ENCODE measurements around the gene KCNMB2.

The KCNMB2 gene

GRCh38 chr3:178754852-178755510 lies 218.7 kb downstream of the KCNMB2 start:
- no peak for DNase-seq (ENCODE audit: low spot score)

DNA sequence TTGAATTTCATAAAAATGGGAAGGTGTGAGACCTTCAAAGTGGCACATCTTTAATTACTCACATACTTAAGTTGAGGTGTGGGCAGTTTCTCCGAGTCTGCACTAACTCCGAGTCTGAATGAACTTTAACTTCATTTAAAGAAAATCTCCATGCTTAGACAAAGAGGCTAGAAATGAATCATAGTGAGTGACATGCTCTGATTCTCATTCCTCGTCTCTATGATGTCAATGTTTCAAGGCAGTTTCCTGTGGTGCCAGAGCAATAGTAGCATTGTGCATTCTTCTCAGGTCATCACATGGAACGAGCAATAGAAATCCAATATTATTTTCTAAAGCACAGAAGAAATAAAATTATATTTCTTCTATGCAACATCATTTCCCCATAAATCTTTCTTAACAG lies 224.8 kb downstream of the KCNMB2 start:
- no peak for DNase-seq (ENCODE audit: low spot score)

DNA sequence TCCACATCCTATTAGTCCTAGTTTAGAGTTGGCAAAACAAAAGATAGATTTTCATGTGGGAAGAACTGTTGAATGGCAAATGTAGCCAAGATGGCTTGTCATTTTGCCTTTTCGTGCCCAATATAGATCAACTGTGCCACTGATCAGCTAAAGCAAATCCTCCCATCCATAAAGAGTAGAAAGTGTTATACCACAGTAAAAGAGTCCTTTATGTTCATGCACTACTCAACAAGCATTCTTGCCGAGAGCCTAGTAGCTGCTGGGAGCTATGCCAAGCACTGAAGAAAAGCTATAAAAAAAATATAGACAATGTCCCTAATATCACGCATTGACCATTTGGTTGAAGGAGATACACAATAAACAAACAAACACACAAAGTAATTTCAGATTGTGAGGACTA lies 225.2 kb downstream of the KCNMB2 start:
- DNase-seq (ENCODE audit: low spot score) = no peak

DNA sequence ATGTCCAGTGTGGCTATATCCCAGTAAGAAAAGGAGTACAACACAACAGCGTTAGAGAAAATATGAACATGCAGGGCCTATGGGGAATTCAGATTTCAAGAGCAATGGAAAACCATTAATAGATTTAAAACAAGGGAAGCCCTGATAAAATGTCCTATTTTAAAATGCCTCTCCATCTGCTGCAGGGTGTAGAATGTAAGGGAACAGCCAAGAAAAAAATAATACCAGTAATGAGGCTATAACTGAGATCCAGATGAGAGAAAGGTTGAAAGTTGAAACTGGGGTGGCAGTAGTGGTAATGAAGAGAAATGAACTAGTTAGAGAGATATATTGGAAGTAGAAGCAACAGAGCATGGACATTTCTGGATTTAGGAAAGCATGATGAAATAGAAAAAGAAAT lies 226.1 kb downstream of the KCNMB2 start:
- DNase-seq (ENCODE audit: low spot score) = no peak

DNA sequence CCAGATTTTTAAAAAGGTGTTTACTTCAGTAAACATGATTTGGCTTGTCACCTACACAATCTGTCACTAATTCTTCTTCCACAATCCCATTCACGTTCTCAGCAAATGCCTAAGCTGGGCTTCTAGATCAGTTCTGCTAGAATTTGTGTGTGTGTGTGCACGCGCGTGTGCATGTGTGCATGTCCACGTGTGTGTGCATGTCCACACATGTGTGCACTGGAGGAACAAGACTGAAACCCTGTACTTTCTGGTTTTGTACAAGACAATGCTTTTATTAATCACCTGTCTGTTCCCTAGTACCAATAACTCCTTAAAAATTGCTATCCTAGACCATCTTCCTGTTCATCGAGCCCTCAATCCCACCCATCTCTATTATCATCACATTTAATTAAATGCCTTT lies 229.2 kb downstream of the KCNMB2 start:
- DNase-seq (ENCODE audit: low spot score) = no peak

DNA sequence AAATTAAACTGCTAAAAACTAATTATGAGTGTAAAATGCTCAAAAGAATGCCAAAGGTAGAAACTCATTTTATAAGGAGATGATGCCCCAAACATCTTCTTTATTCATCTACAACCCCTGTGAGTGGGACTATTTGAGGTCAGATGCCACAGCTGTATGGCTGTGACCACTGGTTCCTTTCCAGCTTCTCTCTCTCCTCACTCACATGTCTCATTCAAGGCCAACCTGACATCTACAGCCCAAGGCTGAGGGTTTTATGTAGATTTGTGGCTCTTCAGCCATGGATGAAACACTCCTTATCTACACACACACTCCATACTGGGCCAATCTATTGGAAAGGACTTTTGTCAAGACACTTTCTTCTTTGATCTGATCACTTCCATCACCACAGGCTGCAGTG lies 231.3 kb downstream of the KCNMB2 start:
- DNase-seq (ENCODE audit: low spot score) = no peak

GRCh38 chr3:178768072-178768864 lies 232.0 kb downstream of the KCNMB2 start:
- DNase-seq (ENCODE audit: low spot score) = no peak

- DNase-seq (ENCODE audit: low spot score) = no peak
Observed at GRCh38 chr3:178771511-178771910, 235.3 kb downstream of the KCNMB2 start.

DNA sequence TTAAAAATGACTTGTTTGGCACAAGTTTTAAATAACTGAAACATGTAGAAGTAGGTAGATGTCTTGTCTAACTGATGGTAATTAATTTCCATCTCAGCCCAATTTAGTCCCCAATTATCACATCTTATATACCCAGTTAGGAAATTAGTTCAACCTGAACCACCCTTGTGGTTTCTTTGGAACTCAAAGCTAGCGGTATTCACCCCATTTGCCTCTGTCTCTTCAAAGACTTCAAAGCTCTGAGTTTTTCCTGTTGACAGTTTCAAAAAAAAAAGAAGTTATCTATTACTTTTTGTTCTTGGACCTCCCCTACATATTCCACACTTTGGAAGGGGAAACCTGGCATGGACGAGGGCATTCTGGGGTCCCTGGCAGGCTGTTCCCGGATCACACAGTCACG lies 236.5 kb downstream of the KCNMB2 start:
- no peak for DNase-seq (ENCODE audit: low spot score)

DNA sequence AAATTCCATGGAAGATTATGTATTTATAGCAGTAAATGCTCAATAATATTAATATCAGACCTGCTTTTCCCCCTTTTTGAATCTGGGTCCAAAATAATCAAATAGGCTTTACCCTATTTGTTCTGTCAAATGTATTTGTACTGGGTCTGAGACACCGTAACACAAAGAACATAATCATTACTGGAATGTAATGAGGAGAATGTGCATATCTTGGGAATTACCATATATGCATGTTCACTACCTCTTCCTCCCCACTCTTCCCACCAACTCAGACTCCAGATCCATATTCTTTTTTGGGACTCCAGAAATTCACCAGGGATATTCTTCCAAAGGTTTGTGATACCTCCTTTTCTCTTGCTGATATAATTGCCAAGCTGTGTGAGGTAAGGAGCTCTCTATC lies 237.1 kb downstream of the KCNMB2 start:
- DNase-seq (ENCODE audit: low spot score) = no peak

DNA sequence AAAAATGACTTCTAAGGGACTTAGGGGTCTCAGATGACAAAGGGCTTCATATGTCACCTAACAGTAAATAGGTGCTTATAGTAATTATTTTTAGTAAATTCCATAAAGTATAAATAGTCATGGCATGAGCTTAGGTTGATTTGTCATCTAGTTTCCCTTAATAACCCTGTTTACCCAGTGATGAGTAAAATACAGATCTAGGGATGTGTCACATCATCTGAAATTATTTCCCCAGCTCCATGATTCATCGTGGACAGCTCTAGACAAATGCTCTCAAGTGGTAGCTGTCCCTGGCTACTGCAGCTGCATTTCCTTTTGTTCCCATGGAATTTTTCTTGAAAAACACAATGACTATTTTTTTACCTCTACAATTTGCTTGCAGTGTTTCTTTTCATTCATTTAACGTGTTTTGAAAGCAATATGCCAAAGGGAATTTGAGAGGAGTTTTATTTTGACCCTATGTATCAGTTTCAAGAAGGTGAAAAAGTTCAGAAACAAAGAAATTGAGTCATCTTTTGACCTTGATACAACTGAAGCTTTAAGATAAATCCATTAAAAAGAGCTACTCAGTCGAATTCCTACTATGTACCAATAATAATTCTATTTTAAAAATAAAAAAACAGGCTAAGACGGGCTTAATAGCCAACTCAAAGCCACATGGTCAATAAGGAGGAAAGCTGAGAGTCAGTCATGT lies 241.6 kb downstream of the KCNMB2 start:
- DNase-seq (ENCODE audit: low spot score) = no peak

GRCh38 chr3:178778589-178778988 lies 242.4 kb downstream of the KCNMB2 start:
- DNase-seq (ENCODE audit: low spot score) = no peak

- no peak for DNase-seq (ENCODE audit: low spot score)
Observed at GRCh38 chr3:178785961-178786360, 249.7 kb downstream of the KCNMB2 start.

GRCh38 chr3:178787960-178788359 lies 251.7 kb downstream of the KCNMB2 start:
- no peak for DNase-seq (ENCODE audit: low spot score)

GRCh38 chr3:178794711-178795110 lies 258.5 kb downstream of the KCNMB2 start:
- DNase-seq (ENCODE audit: low spot score) = no peak

DNA sequence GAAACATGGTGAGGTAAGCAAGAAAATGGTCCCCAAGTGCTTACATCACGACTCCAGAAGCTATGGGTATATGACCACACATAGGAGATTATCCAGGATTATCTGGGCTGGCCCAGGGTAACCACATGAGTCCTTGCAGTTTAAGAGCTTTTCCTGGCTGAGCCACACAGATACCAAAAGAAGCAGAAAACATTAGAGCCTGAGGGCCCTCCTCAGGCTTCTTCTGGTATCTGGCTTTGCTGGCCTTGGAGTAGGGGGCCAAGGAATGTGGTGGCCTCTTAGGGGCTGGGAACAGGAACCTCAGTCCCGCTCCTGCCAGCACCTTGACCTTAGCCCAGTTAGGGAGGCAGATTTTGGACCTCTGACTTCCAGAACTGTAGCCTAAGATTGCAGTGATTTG lies 259.1 kb downstream of the KCNMB2 start:
- DNase-seq (ENCODE audit: low spot score) = no peak

DNA sequence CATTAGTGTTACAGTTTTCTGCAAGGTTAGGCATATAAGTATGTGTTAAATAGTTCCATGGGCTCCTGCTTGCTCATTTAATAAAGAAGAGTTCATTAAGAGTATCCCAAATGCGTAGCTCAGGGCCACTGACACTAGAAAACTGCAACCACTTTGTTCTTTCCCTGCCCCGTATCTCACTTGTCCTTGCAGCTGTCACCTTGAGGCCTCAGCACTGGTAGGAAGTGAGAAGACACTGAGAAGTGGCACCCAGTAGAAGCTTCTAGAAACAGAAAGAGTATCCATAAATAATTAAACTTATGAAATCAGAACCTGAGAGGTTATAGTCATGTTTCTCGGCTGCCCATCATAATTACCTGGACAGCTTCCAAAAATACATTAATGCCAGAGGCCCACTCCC lies 266.0 kb downstream of the KCNMB2 start:
- DNase-seq (ENCODE audit: low spot score) = no peak

GRCh38 chr3:178802993-178803693 lies 266.9 kb downstream of the KCNMB2 start:
- no peak for DNase-seq (ENCODE audit: low spot score)

GRCh38 chr3:178804606-178805005 lies 268.4 kb downstream of the KCNMB2 start:
- no peak for DNase-seq (ENCODE audit: low spot score)

- DNase-seq (ENCODE audit: low spot score) = no peak
Observed at GRCh38 chr3:178805741-178806140, 269.5 kb downstream of the KCNMB2 start.

DNA sequence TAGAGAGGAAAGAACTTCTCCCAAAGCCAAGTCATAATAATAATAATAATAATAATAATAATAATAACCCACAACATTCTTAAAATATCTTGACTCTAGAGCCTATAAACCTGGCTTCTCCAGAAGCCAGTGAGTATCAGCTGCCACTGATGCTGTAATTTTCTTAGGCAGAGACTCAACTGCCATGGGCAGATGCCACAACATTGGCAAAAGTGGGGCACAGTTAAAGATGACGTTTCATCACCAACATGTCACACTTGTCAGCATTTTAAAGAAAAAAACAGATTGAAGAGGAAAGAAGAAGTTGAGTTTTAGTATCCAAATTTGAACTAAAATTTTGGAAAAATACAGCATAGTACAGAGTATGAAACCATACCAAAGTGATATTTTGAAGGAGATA lies 270.4 kb downstream of the KCNMB2 start:
- DNase-seq (ENCODE audit: low spot score) = no peak

GRCh38 chr3:178807694-178808093 lies 271.5 kb downstream of the KCNMB2 start:
- DNase-seq (ENCODE audit: low spot score) = no peak

DNA sequence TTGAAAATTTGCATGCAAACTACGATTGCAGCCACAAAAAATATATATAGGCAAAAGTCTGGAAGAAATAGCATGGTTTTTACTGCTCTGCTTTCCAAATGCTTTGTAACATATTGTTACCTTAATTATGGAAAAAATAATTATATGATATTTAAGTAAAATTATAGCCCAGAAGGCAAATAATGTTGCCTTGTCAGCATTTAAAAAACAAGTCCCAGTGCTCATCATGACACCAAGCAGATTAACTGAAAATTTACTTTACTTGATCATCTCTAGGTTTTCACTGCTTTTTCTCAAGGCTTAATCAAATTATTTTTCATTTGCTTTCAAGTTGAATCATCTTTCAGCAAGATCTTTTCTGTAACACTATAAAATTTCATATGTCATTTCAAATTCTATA lies 272.5 kb downstream of the KCNMB2 start:
- no peak for DNase-seq (ENCODE audit: low spot score)
